ENCODE results near the gene FAM187B.

The FAM187B gene

DNA sequence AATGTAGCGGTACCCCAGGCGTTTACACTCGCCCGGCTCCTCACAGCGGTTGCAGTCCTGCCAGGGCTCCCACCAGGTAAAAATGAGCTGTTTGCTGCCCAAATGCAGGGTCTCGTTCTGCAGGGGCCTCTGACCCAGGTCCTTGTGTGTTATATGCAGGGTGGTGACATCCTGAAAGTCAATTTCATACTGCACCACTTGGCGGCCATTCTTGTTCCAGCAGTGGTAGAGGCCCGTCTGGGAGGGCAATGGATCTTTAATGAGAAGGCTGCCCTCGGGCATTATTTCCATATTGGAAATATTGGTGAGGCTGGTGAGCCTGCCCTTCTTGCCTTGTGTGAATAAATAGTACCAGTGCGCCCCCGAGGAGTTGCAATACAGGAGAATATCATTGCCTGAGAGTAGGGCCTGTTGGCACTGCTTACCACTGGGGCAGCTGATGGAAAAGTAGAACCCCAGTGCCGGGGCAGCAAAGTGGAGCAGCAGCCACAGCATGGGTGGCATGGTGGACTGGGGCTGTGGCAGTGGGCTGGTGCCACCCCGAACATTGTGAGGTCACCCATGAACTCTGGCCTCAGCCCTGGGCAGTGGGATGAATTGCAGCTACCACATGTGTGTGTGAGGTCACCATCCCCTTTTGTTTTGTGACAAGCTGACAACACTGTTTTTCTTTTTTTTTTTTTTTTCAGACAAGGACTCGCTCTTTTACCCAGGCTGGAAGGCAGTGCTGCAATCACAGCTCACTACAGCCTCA is at the start of gene FAM187B:
FAM187B (minus strand) TSS at position 563 of the 754 bp plus-strand sequence; CDS start at position 504, 59 bp downstream.
- DNase-seq, result no peak

DNA sequence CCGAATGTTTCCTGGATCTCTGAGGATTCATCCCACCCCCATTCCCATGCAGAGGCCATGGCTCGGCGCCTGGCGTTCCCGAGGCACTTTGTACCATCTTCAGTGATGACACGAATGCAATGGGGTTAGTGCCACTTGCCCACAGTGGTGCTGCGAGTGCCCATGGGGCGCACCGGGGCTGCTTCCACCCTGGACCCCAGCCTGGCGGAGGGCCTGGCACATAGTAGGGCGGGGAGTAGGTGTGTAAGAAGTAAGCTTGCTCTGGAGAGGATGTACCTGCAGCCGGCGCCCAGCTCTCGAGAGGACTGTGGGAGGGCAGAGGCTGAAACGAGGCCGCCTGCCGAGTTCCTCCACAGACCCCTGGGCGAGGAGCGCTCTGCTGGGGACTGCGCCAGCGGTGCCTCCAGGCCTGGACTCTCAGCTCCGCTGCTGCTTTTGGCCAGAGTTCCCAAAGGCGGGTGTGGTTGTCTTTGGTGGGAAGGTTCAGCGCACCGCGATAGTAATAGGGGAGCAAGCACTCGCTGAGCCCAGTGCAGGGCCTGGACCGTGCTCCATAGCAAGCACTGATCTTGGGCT is 48.3 kb upstream of the FAM187B start:
- DNase-seq, result no peak

DNA sequence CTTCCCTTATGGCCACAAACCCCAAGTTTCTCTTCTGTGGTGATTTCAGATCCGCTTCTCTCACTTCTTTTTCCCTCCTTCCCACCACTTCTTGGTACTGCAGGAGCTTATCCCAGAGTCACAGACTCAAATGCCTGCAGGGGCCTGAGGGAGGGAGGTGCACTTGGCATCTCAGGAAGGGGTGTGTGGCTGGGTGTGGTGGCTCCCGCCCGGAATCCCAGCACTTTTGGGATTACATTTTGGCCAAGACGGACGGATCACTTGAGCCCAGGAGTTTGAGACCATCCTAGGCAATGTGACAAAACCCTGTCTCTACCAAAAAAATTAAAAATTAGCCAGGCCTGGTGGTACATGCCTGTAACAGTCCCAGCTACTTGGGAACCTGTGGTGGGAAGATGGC is 45.8 kb upstream of the FAM187B start:
- DNase-seq, result no peak

DNA sequence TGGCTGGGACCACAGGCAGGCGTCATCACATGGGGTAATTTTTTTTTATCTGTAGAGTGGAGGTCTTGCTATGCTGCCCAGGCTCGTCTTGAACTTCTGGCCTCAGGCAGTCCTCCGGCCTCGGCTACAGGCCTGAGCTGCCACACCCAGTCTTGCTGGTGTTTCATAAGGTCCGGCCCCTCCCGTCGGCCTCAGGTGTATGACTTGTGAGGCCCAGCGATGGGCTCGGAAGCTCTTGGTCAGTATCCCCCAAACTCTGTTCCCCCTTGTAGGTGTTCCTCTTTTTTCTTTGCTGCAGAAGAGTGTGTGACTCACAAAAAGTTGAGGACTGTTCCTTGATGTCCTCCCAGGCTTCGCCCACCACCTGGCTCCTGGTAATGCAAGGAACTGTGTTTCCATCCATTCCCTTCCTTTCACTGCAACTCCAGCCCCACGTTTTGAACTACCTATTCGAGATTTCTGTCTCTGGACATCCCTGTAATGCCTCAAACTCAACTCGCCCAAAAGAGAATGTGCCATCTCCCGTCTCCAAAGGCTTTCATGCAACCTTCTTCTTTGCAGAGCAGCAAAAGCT is 45.2 kb upstream of the FAM187B start:
- DNase-seq, result no peak

DNA sequence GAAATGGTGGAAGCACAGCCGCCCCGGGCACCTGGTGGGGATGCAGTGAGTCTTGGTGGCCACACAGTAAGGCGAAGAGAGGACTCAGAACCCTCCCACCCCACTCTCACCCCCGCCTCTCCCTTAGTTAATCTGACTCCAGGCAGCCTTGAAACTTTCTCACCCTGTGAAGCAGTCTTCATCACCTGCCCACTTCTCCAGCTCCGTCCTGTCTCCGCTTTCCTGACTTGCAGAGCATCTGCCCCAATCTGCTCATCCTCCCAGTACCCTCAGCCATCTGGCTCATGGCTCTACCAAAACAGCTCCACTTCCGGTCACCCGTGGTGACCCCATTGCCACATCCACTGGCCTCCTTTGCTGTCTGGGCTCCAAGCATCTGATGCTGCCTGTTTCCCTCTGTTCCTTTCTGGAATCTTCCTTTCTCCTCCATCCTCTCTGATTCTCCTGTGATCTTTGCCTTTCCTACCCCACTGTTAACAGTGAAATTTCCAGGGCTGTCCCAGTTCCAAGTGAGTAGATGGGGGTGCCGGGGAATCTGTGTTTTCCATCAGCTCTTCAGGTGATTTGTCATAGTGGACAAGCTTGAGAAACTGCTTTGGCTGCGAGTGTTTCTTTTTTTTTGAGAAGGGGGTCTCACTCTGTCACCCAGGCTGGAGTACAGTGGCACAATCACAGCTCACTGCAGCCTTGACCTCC is 44.6 kb upstream of the FAM187B start:
- DNase-seq, result no peak

DNA sequence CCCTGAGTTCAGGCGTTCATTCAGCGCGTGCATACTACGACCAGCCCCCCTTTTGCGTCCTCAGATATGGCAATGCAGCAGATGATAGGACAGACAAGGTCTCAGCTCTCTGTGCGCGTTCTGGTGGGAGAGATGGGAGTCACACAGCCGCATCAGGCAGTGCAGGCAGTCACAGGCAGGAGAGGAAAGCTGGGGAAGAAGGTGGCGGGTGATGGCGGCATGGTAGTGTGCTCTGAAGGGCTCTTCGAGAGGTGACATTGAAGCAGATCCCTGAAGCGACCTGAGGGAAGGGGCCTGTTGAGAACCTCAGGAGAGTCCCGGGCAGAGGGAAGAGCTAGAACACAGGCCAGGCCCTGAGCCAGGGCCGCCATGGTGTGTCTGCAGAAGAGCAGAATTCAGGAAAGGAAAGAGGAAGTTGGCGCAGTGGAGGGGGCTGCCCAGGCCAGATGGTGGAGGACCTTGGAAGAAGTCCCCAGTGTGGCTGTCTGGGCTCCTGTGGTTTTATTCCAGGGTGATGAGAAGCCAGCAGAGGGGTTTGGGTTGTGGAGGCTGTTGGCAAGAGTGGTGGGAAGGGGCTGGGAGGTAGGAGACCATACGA is 43.7 kb upstream of the FAM187B start:
- no peak for DNase-seq

DNA sequence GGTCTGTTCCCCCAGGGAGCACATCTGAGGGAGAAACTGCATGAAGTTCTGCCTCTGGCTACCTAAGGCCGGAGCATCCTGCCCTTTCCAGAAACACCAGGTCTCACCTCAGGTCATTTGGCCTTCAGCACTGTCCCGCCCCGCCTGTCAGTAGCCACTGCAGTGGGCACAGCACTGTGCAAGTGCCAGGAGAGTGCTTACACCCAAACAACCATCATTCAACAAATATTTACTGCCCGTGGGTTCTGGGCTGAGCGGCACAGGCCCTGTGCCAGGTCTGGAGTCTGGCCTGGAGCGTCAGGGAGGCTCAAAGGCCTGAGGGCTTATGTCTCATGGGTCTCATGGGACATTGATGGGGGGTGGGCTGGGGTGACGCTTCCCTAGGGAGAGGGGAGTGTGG is 43.0 kb upstream of the FAM187B start:
- no peak for DNase-seq

DNA sequence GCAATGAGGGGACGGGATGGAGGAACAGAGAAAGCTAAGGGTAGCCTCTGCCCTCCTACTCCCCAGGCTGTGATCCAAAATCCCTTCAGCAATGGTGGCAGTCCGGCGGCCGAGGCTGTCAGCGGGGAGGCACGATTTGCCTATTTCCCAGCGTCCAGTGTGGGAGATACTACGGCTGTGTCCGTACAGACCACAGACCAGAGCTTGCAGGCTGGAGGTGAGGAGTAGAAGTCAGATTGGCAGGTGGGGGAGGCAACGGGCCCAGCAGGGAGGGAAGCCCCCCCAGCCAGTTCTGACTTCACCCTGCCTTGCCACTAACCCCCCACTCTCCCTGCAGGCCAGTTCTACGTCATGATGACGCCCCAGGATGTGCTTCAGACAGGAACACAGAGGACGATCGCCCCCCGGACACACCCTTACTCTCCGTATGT is 41.9 kb upstream of the FAM187B start:
- no peak for DNase-seq

DNA sequence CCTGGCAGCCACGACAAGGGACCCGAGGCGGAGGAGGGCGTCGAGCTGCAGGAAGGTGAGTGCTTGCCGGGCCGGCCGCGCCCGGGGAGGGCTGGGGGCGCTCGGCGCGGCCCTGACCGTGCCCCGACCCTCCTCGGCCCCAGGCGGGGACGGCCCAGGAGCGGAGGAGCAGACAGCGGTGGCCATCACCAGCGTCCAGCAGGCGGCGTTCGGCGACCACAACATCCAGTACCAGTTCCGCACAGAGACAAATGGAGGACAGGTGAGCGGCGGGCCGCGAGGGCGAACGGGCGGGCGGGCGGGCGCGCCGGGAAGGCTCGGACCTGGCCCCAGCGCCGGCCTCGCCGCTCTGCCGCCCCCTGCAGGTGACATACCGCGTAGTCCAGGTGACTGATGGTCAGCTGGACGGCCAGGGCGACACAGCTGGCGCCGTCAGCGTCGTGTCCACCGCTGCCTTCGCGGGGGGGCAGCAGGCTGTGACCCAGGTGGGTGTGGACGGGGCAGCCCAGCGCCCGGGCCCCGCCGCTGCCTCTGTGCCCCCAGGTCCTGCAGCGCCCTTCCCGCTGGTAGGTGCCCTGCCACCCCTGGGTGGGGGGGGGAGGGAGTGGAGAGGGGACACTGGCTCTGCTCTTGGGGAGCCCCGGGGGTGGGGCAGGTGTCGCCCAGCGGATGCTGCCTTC is 41.0 kb upstream of the FAM187B start:
- peak; percentile 79 for DNase-seq

DNA sequence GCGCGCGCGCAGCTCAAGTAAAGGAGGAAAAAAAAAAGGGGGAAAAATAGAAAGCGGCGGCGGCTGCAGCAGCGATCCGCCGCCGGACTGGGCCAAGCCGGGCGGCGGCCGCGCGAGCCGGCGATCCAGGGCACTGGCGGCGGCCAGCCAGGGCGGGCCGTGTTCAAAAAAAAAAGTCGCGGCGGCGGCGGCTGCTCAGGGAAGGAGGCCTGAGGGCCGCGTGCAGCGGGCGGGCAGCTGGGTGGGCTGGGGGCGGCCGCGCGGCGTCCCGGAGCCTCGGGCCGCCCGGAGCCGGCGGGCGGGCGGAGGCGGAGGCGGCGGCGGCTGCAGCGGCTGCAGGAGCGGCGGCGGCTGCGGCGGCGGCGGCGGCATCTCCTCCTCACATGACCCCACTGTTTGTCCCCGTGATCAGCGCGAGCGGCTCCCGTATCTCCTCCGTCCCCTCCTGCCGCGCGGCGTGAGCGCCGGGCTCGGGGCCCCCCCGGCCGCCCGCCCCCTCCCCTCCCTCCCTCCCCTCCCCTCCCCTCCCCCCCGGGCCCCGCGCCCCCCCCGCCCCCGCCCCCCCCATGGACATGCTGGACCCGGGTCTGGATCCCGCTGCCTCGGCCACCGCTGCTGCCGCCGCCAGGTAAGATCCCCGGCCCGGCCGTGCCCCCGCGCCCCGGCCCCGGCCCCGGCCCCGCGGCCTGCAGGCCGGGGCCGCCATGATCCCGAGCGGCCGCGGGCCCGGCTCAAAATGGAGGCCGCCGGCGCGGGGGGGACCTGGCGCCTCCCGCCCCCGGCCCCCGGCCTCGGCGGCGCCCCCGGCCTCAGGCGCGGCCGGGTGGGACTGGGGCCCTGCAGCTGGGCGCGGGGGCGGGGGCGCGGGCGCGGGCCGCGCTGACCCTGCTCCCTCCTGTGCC is 40.2 kb upstream of the FAM187B start, which contains the start of gene USF2:
USF2 (plus strand) TSS at position 427 of the 902 bp plus-strand sequence; CDS start at position 567, 140 bp downstream.
- DNase-seq, result peak; percentile 68

DNA sequence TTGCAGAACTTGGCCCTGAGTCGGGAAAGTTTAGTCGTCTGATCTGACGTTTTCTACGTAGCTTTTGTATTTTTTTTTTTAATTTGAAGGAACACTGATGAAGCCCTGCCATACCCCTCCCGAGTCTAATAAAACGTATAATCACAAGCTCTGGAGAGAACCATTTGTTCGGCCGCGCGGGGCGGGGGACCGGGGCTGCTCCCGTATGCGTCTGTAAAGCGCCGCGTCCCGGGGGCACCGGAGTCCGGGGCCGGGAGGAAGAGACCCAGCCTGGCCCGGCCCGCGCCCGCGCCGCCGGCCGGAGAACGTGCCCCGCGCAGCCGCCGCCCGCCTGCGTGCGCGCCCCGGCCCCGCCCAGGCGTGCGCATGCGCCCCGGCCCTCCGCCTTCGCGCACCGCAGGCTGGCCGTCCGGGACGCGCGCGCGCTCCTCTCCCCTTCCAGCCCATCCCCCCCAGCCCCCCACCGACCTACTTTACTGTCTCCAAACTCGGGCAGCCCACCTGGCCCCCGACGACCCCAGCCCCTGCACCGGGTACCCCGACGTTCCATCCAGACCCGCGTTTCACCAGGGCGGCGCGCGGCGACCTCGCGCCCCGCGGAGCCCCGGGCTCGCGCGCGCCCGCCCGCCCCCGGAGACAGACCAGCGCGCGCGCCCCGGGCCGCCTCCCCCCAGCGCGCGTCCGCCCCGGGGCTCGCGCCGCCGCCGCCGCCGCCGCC is 39.4 kb upstream of the FAM187B start:
- DNase-seq, result peak; percentile 74

DNA sequence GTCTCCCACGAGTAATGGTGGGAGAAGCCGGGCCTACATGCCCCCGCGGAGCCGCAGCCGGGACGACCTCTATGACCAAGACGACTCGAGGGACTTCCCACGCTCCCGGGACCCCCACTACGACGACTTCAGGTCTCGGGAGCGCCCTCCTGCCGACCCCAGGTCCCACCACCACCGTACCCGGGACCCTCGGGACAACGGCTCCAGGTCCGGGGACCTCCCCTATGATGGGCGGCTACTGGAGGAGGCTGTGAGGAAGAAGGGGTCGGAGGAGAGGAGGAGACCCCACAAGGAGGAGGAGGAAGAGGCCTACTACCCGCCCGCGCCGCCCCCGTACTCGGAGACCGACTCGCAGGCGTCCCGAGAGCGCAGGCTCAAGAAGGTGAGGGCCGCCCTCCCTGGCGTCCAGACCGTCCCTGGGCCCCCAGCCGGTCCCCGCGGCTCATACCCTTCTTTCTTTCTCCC is 38.8 kb upstream of the FAM187B start:
- peak; percentile 61 for DNase-seq

DNA sequence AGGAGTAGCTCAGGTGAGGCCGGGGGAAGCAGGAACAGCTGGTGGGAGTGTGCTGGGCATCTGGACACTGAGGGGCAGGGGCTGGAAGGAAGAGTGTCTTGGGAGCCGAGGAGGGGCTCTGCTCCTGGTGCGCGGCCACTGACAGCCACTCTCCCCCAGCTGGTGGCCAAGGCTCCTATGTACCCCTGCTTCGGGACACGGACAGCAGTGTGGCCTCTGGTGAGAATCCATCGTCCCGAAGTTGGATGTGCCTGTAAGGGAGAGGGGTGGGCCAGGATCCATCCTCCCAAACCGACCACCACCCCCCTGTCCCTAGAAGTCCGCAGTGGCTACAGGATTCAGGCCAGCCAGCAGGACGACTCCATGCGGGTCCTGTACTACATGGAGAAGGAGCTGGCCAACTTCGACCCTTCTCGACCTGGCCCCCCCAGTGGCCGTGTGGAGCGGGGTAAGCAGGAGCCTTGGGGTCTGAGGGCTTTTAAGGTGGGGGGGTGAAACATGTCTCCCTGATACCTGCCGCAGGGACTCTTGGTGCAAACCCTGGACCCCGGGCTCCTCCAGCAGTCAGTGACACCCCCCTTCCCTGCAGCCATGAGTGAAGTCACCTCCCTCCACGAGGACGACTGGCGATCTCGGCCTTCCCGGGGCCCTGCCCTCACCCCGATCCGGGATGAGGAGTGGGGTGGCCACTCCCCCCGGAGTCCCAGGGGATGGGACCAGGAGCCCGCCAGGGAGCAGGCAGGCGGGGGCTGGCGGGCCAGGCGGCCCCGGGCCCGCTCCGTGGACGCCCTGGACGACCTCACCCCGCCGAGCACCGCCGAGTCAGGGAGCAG is 38.2 kb upstream of the FAM187B start:
- no peak for DNase-seq

DNA sequence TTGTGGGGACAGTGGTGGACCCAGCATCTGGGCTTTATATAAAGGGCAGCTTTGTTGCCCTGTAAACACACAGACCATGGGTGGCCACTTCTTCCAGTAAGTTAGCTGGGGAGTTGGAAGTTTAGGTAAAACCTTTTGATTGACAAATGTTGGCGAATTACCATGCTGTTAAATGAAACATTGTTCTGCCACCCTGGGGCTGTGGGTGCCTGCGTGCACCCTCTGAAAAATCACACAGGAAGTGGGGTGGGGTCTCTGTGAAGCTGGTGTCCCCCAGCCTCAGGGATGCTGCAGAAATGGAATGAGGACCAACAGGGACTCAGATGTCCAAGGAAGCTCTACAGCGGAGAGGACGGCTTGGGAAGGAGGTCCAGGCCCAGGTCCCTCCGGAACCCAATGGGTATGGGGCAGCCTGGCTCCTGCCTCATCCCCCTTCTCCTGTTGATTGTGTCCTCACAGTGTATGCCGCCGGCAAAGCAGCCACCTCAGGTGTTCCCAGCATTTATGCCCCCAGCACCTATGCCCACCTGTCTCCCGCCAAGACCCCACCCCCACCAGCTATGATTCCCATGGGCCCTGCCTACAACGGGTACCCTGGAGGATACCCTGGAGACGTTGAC is 37.5 kb upstream of the FAM187B start:
- no peak for DNase-seq

DNA sequence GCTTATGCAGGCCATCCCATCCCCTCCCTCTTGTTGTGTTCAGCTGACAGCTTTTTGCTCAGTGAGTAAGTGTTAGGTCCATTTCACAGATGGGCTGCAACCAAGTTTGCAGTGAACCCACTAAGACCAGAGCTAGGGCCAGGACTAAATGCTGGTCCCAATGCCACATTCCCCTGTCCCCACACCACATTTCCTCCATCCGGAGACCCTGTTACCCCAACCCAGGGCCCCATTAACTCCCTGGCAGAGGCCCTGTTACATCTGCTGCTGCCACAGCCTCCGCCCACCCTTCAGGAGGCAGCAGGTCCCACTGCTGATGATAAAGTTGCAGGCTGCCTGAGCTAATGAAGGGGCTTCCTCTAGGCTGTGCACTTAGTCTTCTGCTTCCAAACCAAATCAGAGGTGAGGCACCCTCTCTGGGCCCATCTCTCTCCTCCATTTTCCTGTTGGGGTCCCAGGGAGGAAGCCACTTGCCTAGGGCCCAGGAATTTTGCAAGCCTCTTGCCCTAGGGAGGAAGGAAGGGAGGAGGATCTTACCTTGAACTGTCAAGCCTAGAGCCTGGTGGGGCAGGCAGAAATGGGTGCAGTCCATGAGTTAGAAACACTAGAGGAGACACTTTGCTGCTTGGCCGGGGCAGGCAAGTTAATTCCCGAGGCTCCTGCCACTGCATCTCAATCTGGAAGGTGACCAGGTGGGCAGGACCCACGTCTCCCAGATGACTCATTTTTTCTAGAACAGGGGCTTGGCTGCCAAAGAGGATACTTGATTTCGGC is 36.8 kb upstream of the FAM187B start:
- DNase-seq, result no peak

DNA sequence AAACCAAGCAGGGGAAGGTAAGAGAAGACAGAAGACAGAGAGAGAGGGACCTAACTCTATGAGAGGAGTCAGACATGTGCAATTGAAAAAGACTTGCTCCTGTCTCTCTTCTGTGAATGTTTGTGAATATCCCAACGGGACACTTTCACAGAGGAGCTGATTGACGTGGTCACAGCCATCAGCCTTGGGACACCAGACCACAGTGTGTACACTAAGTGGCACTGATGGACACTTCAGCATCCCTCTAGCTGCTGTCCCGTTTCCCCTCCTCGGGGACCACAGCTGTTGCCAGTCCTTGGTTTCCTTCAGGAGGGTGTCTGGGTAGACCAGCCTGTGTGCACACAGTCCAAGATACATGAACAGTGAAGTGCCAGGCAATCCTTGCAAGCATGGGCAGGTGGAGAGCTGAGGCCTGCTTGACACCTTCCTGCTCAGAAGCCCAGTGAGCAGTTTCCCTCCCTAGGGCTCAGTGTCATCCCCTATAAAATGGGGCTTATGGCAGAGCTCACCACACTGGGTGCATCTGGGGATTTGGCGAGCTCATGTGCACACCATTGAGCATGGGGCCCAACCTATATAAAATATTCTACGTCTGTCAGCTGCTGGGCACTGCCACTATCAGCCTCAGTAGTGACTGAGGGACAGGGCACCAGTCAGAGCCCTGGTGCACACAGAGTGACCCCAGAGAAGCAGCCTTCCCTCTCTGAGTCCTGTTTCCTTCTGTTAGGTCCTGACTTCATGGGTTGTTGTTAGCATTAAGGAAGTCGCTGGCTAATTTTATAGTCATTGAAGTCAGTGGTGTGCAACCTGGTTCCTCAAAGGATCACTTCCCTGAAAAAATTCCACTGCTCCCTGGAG is 36.0 kb upstream of the FAM187B start:
- DNase-seq, result no peak

DNA sequence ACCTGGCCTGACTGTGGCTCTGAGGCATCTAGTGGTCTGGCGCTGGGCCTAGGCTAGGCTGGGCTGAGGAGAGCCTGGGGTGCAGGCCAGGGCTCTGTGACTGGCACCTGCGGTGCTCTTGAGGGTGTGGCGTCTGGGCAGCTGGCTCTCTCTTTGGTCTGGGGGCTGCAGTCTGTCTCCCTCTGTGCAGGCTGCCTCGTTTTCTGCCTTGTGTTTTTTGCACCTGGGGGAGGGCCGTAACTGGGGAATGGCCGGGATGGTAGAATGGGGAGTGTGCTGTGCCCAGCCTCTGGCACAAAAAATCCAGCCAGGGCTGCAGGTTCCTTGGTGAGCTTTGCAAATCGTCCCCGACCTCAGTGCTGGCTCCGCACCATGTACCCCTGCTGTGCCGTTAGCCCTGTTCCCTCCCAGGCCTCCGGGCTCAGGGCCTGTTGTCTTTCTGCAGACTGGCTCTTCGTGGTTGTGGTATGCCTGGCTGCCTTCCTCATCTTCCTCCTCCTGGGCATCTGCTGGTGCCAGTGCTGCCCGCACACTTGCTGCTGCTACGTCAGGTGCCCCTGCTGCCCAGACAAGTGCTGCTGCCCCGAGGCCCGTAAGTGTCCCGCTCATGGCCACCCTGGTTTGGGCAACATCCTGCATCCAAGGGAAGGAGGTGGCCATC is 33.7 kb upstream of the FAM187B start:
- no peak for DNase-seq
